Measurements from ENCODE around the gene ARID5B. TPM values are rescaled to one million over a fixed set of nuclear protein-coding genes. Genes with fewer than 3 reads are reported as not detected.

Gene ARID5B
- total and polyA plus RNA-seq, 2 experiments from 2014 or later = 1.3 to 1.6 TPM

GRCh38 chr10:62019013-62019684, 117.7 kb downstream of the ARID5B start:
- Histone ChIP-seq H3K79me2 (replicated peaks; ENCODE audit: insufficient read depth) (no peaks in the 10 kb centered on the region), H3K4me2 (peak overlapping the region; percentile 57; the same call in 1 of the 2 replicates), H3K27me3 (ENCODE audit: insufficient read depth) (no peaks in the 10 kb centered on the region), H3K4me1 (ENCODE audit: insufficient read depth) (peaks cover 32% of the 10 kb centered on the region), H3F3A (replicated peaks; ENCODE audit: low read depth) (no peaks in the 10 kb centered on the region), H3K27ac (ENCODE audit: low read depth) (no peak overlapping the region), H3K36me3 (ENCODE audit: insufficient read depth) (no peaks in the 10 kb centered on the region), H3K4me3 (no peak overlapping the region), H3K9me2 (ENCODE audit: insufficient read depth) (no peaks in the 10 kb centered on the region), H2AFZ (no peak overlapping the region), H4K20me1 (replicated peaks; ENCODE audit: insufficient read depth) (no peaks in the 10 kb centered on the region)
- H3K27me3 Mint-ChIP-seq (ENCODE audit: insufficient read depth, low read depth, poor library complexity) = no peaks in the 10 kb centered on the region
- no peaks in the 10 kb centered on the region for H3K9me3 Mint-ChIP-seq
- ATAC-seq (no peak), DNase-seq (ENCODE audit: low spot score) (no peak)
- TF ChIP-seq JUNB (IDR thresholded peaks at IDR 0.05; ENCODE audit: unreplicated experiment) = no peak
- no peak for TF ChIP-seq ETS1 (IDR thresholded peaks at IDR 0.05)
- no peak for TF ChIP-seq CTCF (conservative IDR thresholded peaks at IDR 0.05; ENCODE audit: low read depth in 2 of 2)
- TF ChIP-seq EZH2 (IDR thresholded peaks at IDR 0.05; ENCODE audit: low read depth, unreplicated experiment) = no peak
- no peak for TF ChIP-seq NANOG (IDR thresholded peaks at IDR 0.05; ENCODE audit: borderline replicate concordance)
- no peak for TF ChIP-seq CREB1 (CRISPR knock-in tag; IDR thresholded peaks at IDR 0.05; ENCODE audit: low read depth)
- no peak for TF ChIP-seq ZNF114 (CRISPR knock-in tag; IDR thresholded peaks at IDR 0.05)
- no peak for TF ChIP-seq STAT1 (IDR thresholded peaks at IDR 0.05; ENCODE audit: unreplicated experiment)
- TF ChIP-seq REST (IDR thresholded peaks at IDR 0.05; ENCODE audit: unreplicated experiment) = no peak
- TF ChIP-seq POLR2AphosphoS5 (IDR thresholded peaks at IDR 0.05; ENCODE audit: low read depth) = no peak
- no peak for TF ChIP-seq EZH2phosphoT487 (IDR thresholded peaks at IDR 0.05; ENCODE audit: unreplicated experiment)
- TF ChIP-seq, protein P1, sequence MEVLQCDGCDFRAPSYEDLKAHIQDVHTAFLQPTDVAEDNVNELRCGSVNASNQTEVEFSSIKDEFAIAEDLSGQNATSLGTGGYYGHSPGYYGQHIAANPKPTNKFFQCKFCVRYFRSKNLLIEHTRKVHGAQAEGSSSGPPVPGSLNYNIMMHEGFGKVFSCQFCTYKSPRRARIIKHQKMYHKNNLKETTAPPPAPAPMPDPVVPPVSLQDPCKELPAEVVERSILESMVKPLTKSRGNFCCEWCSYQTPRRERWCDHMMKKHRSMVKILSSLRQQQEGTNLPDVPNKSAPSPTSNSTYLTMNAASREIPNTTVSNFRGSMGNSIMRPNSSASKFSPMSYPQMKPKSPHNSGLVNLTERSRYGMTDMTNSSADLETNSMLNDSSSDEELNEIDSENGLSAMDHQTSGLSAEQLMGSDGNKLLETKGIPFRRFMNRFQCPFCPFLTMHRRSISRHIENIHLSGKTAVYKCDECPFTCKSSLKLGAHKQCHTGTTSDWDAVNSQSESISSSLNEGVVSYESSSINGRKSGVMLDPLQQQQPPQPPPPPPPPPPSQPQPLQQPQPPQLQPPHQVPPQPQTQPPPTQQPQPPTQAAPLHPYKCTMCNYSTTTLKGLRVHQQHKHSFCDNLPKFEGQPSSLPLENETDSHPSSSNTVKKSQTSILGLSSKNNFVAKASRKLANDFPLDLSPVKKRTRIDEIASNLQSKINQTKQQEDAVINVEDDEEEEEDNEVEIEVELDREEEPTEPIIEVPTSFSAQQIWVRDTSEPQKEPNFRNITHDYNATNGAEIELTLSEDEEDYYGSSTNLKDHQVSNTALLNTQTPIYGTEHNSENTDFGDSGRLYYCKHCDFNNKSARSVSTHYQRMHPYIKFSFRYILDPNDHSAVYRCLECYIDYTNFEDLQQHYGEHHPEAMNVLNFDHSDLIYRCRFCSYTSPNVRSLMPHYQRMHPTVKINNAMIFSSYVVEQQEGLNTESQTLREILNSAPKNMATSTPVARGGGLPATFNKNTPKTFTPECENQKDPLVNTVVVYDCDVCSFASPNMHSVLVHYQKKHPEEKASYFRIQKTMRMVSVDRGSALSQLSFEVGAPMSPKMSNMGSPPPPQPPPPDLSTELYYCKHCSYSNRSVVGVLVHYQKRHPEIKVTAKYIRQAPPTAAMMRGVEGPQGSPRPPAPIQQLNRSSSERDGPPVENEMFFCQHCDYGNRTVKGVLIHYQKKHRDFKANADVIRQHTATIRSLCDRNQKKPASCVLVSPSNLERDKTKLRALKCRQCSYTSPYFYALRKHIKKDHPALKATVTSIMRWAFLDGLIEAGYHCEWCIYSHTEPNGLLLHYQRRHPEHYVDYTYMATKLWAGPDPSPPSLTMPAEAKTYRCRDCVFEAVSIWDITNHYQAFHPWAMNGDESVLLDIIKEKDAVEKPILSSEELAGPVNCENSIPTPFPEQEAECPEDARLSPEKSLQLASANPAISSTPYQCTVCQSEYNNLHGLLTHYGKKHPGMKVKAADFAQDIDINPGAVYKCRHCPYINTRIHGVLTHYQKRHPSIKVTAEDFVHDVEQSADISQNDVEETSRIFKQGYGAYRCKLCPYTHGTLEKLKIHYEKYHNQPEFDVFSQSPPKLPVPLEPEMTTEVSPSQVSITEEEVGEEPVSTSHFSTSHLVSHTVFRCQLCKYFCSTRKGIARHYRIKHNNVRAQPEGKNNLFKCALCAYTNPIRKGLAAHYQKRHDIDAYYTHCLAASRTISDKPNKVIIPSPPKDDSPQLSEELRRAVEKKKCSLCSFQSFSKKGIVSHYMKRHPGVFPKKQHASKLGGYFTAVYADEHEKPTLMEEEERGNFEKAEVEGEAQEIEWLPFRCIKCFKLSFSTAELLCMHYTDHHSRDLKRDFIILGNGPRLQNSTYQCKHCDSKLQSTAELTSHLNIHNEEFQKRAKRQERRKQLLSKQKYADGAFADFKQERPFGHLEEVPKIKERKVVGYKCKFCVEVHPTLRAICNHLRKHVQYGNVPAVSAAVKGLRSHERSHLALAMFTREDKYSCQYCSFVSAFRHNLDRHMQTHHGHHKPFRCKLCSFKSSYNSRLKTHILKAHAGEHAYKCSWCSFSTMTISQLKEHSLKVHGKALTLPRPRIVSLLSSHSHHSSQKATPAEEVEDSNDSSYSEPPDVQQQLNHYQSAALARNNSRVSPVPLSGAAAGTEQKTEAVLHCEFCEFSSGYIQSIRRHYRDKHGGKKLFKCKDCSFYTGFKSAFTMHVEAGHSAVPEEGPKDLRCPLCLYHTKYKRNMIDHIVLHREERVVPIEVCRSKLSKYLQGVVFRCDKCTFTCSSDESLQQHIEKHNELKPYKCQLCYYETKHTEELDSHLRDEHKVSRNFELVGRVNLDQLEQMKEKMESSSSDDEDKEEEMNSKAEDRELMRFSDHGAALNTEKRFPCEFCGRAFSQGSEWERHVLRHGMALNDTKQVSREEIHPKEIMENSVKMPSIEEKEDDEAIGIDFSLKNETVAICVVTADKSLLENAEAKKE (CRISPR knock-in tag; IDR thresholded peaks at IDR 0.05) = no peak
- peaks cover 33% of the 10 kb centered on the region for H3K4me1 Mint-ChIP-seq
- no peak overlapping the region for H3K4me3 Mint-ChIP-seq
- no peak overlapping the region for H3K27ac Mint-ChIP-seq
- H3K36me3 Mint-ChIP-seq (ENCODE audit: low read depth) = no peaks in the 10 kb centered on the region

Measured in GM23338 (cell line).